NB4 (cell line): Measurements from ENCODE around the gene HK3.

ENCODE experiments used
- DNase-seq: peaks from one replicate; pipeline ENCODE4 v3.0.0; 2010; ENCODE audit warnings: low read depth
- H3K4me3 ChIP-seq: one replicate; pipeline ENCODE4 v1.5.1; 2011; ENCODE audit warnings: mild to moderate bottlenecking, low read depth, low read length, moderate library complexity
- MYC ChIP-seq: IDR thresholded peaks from 2 replicates; pipeline ENCODE4 v1.6.1; 2011; ENCODE audit warnings: low read depth, low read length
- POLR2A ChIP-seq: IDR thresholded peaks from 2 replicates; pipeline ENCODE4 v1.6.1; 2011; ENCODE audit warnings: mild to moderate bottlenecking; ENCODE audit not compliant: insufficient read length; ENCODE audit errors: extremely low read depth
- TF ChIP-seq, protein P1 (sequence below): IDR thresholded peaks from 2 replicates; pipeline ENCODE4 v1.6.1; 2011; ENCODE audit warnings: low read depth, low read length
- TF ChIP-seq, protein P2 (sequence below): IDR thresholded peaks from one replicate; pipeline ENCODE4 v1.5.1; 2012; ENCODE audit warnings: low read depth, low read length

Gene HK3

DNA sequence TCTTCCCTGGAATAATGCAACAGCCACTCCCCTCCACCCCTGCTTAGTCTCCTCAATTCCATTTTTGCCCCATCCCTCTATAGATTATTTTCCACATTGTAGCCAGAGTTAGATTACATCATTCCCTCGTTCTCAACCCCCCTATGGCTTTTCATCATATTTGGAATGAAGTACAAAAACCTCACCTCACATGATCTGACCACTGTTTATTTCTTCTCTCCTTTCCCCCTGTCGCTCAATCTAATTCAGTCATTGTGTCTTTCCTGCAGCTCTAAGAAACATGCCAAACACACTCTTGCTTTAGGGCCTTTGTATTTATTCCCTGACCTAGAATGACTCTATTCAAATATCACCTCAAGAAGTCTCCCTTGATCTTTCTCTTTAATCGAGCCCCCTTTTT is 22.6 kb upstream of the HK3 start:
- H3K4me3 ChIP-seq: no peak overlapping the region
- no peak for DNase-seq
- no peak for TF ChIP-seq POLR2A
- TF ChIP-seq, protein P1, sequence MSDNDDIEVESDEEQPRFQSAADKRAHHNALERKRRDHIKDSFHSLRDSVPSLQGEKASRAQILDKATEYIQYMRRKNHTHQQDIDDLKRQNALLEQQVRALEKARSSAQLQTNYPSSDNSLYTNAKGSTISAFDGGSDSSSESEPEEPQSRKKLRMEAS: no peak
- TF ChIP-seq, protein P2, sequence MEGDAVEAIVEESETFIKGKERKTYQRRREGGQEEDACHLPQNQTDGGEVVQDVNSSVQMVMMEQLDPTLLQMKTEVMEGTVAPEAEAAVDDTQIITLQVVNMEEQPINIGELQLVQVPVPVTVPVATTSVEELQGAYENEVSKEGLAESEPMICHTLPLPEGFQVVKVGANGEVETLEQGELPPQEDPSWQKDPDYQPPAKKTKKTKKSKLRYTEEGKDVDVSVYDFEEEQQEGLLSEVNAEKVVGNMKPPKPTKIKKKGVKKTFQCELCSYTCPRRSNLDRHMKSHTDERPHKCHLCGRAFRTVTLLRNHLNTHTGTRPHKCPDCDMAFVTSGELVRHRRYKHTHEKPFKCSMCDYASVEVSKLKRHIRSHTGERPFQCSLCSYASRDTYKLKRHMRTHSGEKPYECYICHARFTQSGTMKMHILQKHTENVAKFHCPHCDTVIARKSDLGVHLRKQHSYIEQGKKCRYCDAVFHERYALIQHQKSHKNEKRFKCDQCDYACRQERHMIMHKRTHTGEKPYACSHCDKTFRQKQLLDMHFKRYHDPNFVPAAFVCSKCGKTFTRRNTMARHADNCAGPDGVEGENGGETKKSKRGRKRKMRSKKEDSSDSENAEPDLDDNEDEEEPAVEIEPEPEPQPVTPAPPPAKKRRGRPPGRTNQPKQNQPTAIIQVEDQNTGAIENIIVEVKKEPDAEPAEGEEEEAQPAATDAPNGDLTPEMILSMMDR: no peak
- no peak for TF ChIP-seq MYC

DNA sequence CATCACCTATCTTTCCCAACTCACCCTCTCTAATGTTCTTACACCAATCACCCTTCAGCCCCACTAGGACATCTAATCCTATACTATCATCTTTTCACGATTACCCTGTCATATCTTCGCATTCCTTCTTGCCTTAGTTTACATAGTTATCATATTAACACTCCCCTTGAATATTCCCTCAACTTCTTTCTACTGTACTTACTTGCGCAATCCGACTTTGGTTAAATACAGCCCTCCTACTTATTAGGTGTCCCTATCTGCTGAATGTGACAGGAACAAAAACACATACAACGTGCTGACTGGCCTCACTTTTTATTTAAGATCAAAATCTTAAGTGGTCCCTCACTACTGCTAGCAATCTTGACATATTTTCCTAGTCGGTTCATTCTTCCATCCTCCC is 19.5 kb upstream of the HK3 start:
- H3K4me3 ChIP-seq: no peak overlapping the region
- TF ChIP-seq, protein P2: no peak
- TF ChIP-seq, protein P1: no peak
- no peak for TF ChIP-seq MYC
- TF ChIP-seq POLR2A: no peak
- no peak for DNase-seq

DNA sequence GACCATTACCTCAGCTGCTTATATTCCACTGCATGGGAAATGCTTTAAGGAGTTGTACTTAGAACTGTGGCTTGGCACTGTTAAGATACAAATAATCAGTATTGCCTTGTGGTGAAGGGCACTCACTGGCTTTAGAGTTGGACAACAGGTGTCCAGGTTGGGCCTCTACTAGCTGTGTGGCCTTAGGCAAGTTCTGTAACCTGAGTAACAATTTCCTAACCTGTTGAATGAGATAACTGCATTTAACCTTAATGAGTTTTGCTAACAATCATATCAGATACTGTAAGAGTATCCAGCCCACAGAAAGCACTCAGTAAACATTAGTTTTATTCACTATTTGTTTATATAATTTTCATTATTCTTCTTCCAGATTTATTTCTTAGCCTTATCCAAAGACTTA is 17.2 kb upstream of the HK3 start:
- no peak overlapping the region for H3K4me3 ChIP-seq

DNA sequence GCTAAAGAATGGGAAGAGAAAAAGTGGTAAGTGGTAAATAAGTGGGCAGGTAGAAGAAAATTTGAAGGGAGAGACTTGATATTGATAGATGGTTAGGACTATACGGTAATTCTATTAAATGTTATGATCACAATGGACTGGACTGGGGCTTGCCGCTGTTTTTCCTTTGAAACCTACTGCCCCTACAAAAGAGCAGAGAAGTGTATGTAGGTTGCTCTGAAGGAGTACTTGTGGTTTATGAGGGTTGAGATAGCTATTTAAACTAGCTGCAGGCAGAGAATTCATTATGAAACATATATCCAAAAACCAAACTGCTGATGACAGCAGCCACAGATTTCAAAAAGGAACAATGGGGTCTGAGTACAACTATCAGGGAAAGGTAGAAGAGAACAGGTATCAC is 16.8 kb upstream of the HK3 start:
- no peak for TF ChIP-seq POLR2A
- no peak for TF ChIP-seq MYC
- TF ChIP-seq, protein P1: no peak
- TF ChIP-seq, protein P2: no peak
- no peak for DNase-seq

More for the DNA sequence above, 17.2 kb upstream of the HK3 start:
- no peak for DNase-seq
- TF ChIP-seq, protein P1: no peak
- no peak for TF ChIP-seq MYC
- TF ChIP-seq, protein P2: no peak

DNA sequence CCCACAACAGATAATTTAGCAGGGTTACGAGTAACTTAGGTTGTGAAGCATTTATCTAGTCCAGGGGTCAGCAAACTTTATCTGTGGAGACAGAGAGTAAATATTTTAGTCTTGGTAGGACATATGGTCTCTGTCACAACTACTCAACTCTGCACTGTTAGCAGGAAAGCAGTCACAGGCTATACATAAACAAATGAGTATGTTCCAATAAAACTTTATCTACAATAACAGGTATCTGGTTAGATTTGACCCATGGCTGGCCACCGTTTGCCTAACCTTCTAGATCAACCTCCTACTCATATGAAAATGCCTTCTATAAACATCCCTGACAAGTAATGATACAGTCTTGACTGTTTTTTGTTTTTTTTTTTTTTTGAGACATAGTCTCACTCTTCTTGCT is 13.0 kb upstream of the HK3 start:
- H3K4me3 ChIP-seq: no peak overlapping the region
- TF ChIP-seq, protein P2: no peak
- TF ChIP-seq MYC: no peak
- no peak for TF ChIP-seq POLR2A
- TF ChIP-seq, protein P1: no peak
- no peak for DNase-seq

More for the DNA sequence above, 16.8 kb upstream of the HK3 start:
- no peak overlapping the region for H3K4me3 ChIP-seq
